OCI-LY7 (cell line): Measurements from ENCODE around the gene KLHL3. TPM values are rescaled to one million over a fixed set of nuclear protein-coding genes. Genes with fewer than 3 reads are reported as not detected.
"Not testable (repeated sequence)": the region's sequence is repeated elsewhere in the genome, so short reads cannot be mapped to it uniquely, and the experiment has no call there.

Source experiments
- BruUV-seq: library from RNA; stranded (reverse); fragments of 400-500 nt; replicated peaks from 2 replicates; lab custom pipeline; 2021; lab: Mats Ljungman, UMichigan
- CTCF ChIA-PET: fragments of 300-600 bp; sonication (Branson Sonifier 250); formaldehyde crosslinking; loops from one replicate; lab custom pipeline; 2022; ENCODE audit warnings: antibody characterized with exemption; ENCODE audit not compliant: unreplicated experiment; lab: Charles Lee
- POLR2A ChIA-PET: fragments of 300-600 bp; sonication (Branson Sonifier 250); formaldehyde crosslinking; loops from one replicate; lab custom pipeline; 2022; ENCODE audit warnings: antibody characterized with exemption; lab: Charles Lee
- DNase-seq: peaks from one replicate; pipeline ENCODE4 v3.0.0-alpha.2; 2015; ENCODE audit warnings: low spot score
- H2AFZ ChIP-seq: fragments of 200-600 bp; sonication (generic), shearing (Covaris generic); 2 replicates; pipeline ENCODE4 v1.6.1; 2014; ENCODE audit warnings: mild to moderate bottlenecking, antibody characterized with exemption, low read length, moderate library complexity
- H3K27ac ChIP-seq: fragments of 200-600 bp; sonication (generic); 2 replicates; pipeline ENCODE4 v1.5.1; 2014; ENCODE audit warnings: mixed run types, low read depth, mild to moderate bottlenecking, moderate library complexity, low read length, inconsistent platforms; ENCODE audit not compliant: poor library complexity, severe bottlenecking
- H3K36me3 ChIP-seq: fragments of 200-600 bp; sonication (generic); 2 replicates; pipeline ENCODE4 v1.6.1; 2014; ENCODE audit warnings: mild to moderate bottlenecking, antibody characterized with exemption, low read length, moderate library complexity, mixed read lengths; ENCODE audit not compliant: insufficient read depth
- H3K4me1 ChIP-seq: fragments of 200-600 bp; sonication (generic); 2 replicates; pipeline ENCODE4 v1.5.1; 2014; ENCODE audit warnings: mild to moderate bottlenecking, low read length; ENCODE audit not compliant: insufficient read depth, poor library complexity, severe bottlenecking
- H3K4me2 ChIP-seq: fragments of 200-600 bp; sonication (generic); 2 replicates; pipeline ENCODE4 v1.6.1; 2014; ENCODE audit warnings: mild to moderate bottlenecking, low read length
- H3K4me3 ChIP-seq: fragments of 200-600 bp; sonication (generic); 2 replicates; pipeline ENCODE4 v1.5.1; 2014; ENCODE audit warnings: mild to moderate bottlenecking, low read depth, low read length; ENCODE audit not compliant: poor library complexity, severe bottlenecking
- H3K79me2 ChIP-seq: fragments of 200-600 bp; sonication (generic); 2 replicates; pipeline ENCODE4 v1.6.1; 2016; ENCODE audit warnings: low read depth, mild to moderate bottlenecking, low read length, moderate library complexity, mixed read lengths; ENCODE audit not compliant: insufficient read depth
- H3K9me2 ChIP-seq: fragments of 200-600 bp; sonication (generic); 2 replicates; pipeline ENCODE4 v1.6.1; 2016; ENCODE audit warnings: mild to moderate bottlenecking, low read length, mixed read lengths; ENCODE audit not compliant: insufficient read depth
- H3K9me3 ChIP-seq: fragments of 200-600 bp; sonication (generic); 2 replicates; pipeline ENCODE4 v1.6.1; 2014; ENCODE audit warnings: mild to moderate bottlenecking, mixed run types, low read length, mixed read lengths
- H4K20me1 ChIP-seq: fragments of 200-600 bp; sonication (generic); 2 replicates; pipeline ENCODE4 v1.6.1; 2014; ENCODE audit warnings: mild to moderate bottlenecking, antibody characterized with exemption, low read length, moderate library complexity, mixed read lengths; ENCODE audit not compliant: insufficient read depth
- EZH2phosphoT487 ChIP-seq: fragments of 200-600 bp; sonication (generic); IDR thresholded peaks from 2 replicates; pipeline ENCODE4 v1.6.1; 2018; ENCODE audit warnings: low read depth, borderline replicate concordance, mild to moderate bottlenecking, mixed run types, antibody characterized with exemption, low read length, moderate library complexity, mixed read lengths
- intact Hi-C: fragments of 100-400 bp; cut with micrococcal nuclease; formaldehyde crosslinking; loops from one replicate; pipeline ENCODE4 v1.10.0; 2022; ENCODE audit not compliant: unreplicated experiment
- total RNA-seq, 2 experiments: library from RNA; depleted of rRNA in 1 of 2; stranded (reverse); fragments of >200 nt in 1 of 2; shearing (Covaris generic) in 1 of 2; gene quantifications; 2 replicates each; pipeline ENCODE4 v1.2.3, GENCODE V29; 2014 to 2022
- TF ChIP-seq, protein P1 (sequence below): fragments of 200-600 bp; sonication (generic); conservative IDR thresholded peaks from 2 replicates; pipeline ENCODE4 v1.5.1; 2014; ENCODE audit warnings: mild to moderate bottlenecking, antibody characterized with exemption, low read length, moderate library complexity, mixed read lengths

KLHL3 gene
- total RNA-seq, 2 experiments from 2014 or later = 0.28 to 6.2 TPM

DNA sequence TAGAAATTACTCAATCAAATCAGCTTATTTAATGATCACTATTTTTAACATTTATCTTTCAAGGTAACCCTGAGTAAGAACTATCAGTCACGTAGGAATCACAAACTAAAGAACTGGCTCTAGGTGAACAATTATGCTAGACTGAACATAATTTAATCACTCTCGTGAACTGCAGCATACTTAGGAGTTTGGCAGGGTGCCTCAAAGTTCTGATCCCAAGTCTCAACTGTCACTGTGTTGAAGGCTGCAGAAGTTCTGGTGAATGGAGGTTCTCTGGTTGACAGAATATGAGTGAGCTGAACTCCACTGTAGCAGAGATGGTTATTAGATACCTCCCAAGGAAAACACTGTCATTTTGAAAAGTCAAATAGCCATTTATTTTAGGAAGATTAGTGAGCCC lies 89.1 kb downstream of the KLHL3 start:
- no peak for DNase-seq
- H3K27ac ChIP-seq = no peak overlapping the region
- TF ChIP-seq, protein P1, sequence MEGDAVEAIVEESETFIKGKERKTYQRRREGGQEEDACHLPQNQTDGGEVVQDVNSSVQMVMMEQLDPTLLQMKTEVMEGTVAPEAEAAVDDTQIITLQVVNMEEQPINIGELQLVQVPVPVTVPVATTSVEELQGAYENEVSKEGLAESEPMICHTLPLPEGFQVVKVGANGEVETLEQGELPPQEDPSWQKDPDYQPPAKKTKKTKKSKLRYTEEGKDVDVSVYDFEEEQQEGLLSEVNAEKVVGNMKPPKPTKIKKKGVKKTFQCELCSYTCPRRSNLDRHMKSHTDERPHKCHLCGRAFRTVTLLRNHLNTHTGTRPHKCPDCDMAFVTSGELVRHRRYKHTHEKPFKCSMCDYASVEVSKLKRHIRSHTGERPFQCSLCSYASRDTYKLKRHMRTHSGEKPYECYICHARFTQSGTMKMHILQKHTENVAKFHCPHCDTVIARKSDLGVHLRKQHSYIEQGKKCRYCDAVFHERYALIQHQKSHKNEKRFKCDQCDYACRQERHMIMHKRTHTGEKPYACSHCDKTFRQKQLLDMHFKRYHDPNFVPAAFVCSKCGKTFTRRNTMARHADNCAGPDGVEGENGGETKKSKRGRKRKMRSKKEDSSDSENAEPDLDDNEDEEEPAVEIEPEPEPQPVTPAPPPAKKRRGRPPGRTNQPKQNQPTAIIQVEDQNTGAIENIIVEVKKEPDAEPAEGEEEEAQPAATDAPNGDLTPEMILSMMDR = no peak
- TF ChIP-seq EZH2phosphoT487 = no peak
- no peaks in the 10 kb centered on the region for H3K36me3 ChIP-seq
- H3K9me3 ChIP-seq = no peaks in the 10 kb centered on the region
- no peaks in the 10 kb centered on the region for H3K4me1 ChIP-seq
- intact Hi-C loops = no loop called here
- no peaks in the 10 kb centered on the region for H3K79me2 ChIP-seq
- H3K9me2 ChIP-seq = no peaks in the 10 kb centered on the region
- no peaks in the 10 kb centered on the region for H4K20me1 ChIP-seq
- ChIA-PET POLR2A (no interaction called here), CTCF (no interaction called here)
- H3K4me3 ChIP-seq = no peak overlapping the region
- H3K4me2 ChIP-seq = no peak overlapping the region
- no peak overlapping the region for H2AFZ ChIP-seq
- no TSS peak for BruUV-seq

GRCh38 chr5:137643081-137643480 lies 92.8 kb downstream of the KLHL3 start:
- POLR2A ChIA-PET = interaction anchor here (0.6 to 1.6 kb wide), 5 partner anchors 18 to 547 kb away, joined by 3 to 6 read pairs (median 3); no protein-coding TSS in a partner anchor
- DNase-seq, H3K79me2 ChIP-seq, H3K27ac ChIP-seq, H3K4me3 ChIP-seq, H3K4me1 ChIP-seq, intact Hi-C loops, H3K36me3 ChIP-seq, BruUV-seq, H3K9me3 ChIP-seq, H3K4me2 ChIP-seq, H2AFZ ChIP-seq, H4K20me1 ChIP-seq, H3K9me2 ChIP-seq: not testable (repeated sequence)
- CTCF ChIA-PET = interaction anchor here (0.5 kb wide), 1 partner anchor 364 kb away, joined by 3 read pairs; no protein-coding TSS in a partner anchor

GRCh38 chr5:137642091-137642490 lies 93.8 kb downstream of the KLHL3 start:
- ChIA-PET POLR2A (interaction anchor here (0.6 kb wide), 1 partner anchor 21 kb away, joined by 3 read pairs; no protein-coding TSS in a partner anchor), CTCF (no interaction called here)
- TF ChIP-seq, protein P1 = no peak
- TF ChIP-seq EZH2phosphoT487 = no peak
- Histone ChIP-seq H3K4me2 (no peak overlapping the region), H3K27ac (no peak overlapping the region), H3K79me2 (no peaks in the 10 kb centered on the region), H3K36me3 (no peaks in the 10 kb centered on the region), H2AFZ (no peak overlapping the region), H3K9me3 (no peaks in the 10 kb centered on the region), H3K4me3 (no peak overlapping the region), H3K4me1 (no peaks in the 10 kb centered on the region), H4K20me1 (no peaks in the 10 kb centered on the region), H3K9me2 (no peaks in the 10 kb centered on the region)
- intact Hi-C loops = no loop called here
- BruUV-seq = no TSS peak
- DNase-seq = no peak
